Panc1 (cell line): ENCODE measurements around the gene CD207. TPM values are rescaled to one million over a fixed set of nuclear protein-coding genes. Genes with fewer than 3 reads are reported as not detected.
A peak's percentile ranks its signal among the peaks of the same experiment; 100 is the strongest.
"Not testable (repeated sequence)": the region's sequence is repeated elsewhere in the genome, so short reads cannot be mapped to it uniquely, and the experiment has no call there.

Source experiments
- ATAC-seq: fragments of 200-7000 bp; cut with Tn5 transposase; 2 replicates; pipeline ENCODE4 v1.9.1; 2020; ENCODE audit warnings: mild to moderate bottlenecking, moderate library complexity
- Bru-seq: library from RNA; stranded (reverse); fragments of 400-500 nt; gene quantifications from one replicate; lab custom pipeline; 2021; lab: Mats Ljungman, UMichigan
- BruChase-seq, 2 experiments: library from RNA; stranded (reverse); fragments of 400-500 nt; gene quantifications; one replicate each; lab custom pipeline; 2021; lab: Mats Ljungman, UMichigan
- BruUV-seq: library from RNA; stranded (reverse); fragments of 400-500 nt; replicated peaks from 2 replicates; lab custom pipeline; 2021; lab: Mats Ljungman, UMichigan
- CTCF ChIA-PET: fragments of 300-600 bp; sonication (Branson Sonifier 250); formaldehyde crosslinking; loops from one replicate; lab custom pipeline; 2022; ENCODE audit warnings: antibody characterized with exemption; lab: Charles Lee
- POLR2A ChIA-PET: fragments of 300-600 bp; sonication (Branson Sonifier 250); formaldehyde crosslinking; loops from one replicate; lab custom pipeline; 2022; ENCODE audit warnings: antibody characterized with exemption; lab: Charles Lee
- DNase-seq: peaks from one replicate; pipeline ENCODE4 v3.0.0-alpha.2; 2010; ENCODE audit warnings: low read depth, low spot score
- H3K27ac ChIP-seq: 2 replicates; pipeline ENCODE4 v1.5.1; 2011; ENCODE audit warnings: mild to moderate bottlenecking, low read length, inconsistent platforms
- H3K27me3 ChIP-seq: fragments of 200-500 bp; sonication (Bioruptor generic); 2 replicates; pipeline ENCODE4 v1.6.0; 2014; ENCODE audit warnings: low read length, inconsistent platforms; ENCODE audit not compliant: control insufficient read depth, insufficient read depth
- H3K36me3 ChIP-seq: fragments of 200-500 bp; sonication (Bioruptor generic); 2 replicates; pipeline ENCODE4 v1.5.1; 2014; ENCODE audit warnings: inconsistent platforms, mild to moderate bottlenecking, low read length, moderate library complexity; ENCODE audit not compliant: control insufficient read depth, insufficient read depth
- H3K4me1 ChIP-seq: 2 replicates; pipeline ENCODE4 v1.5.1; 2011; ENCODE audit warnings: inconsistent platforms, mild to moderate bottlenecking, low read length, moderate library complexity; ENCODE audit not compliant: control insufficient read depth, insufficient read depth
- H3K4me3 ChIP-seq, 2 experiments: 2 replicates each; pipeline ENCODE4 v1.5.1; 2011 to 2012; ENCODE audit warnings: low read depth in 2 of 2, low read length in 2 of 2, mild to moderate bottlenecking in 2 of 2, inconsistent platforms in 1 of 2, moderate library complexity in 1 of 2
- H3K9me3 ChIP-seq: fragments of 200-500 bp; sonication (Bioruptor generic); 2 replicates; pipeline ENCODE4 v1.5.1; 2014; ENCODE audit warnings: low read depth, mild to moderate bottlenecking, inconsistent platforms, low read length, moderate library complexity; ENCODE audit not compliant: control insufficient read depth, insufficient read depth
- POLR2AphosphoS5 ChIP-seq: IDR thresholded peaks from 2 replicates; pipeline ENCODE4 v1.6.1; 2012; ENCODE audit warnings: mild to moderate bottlenecking, low read depth, low read length, moderate library complexity
- SIN3A ChIP-seq: IDR thresholded peaks from 2 replicates; pipeline ENCODE4 v1.6.1; 2012; ENCODE audit warnings: low read depth, mild to moderate bottlenecking, low read length, moderate library complexity, borderline replicate concordance; ENCODE audit not compliant: insufficient read depth
- TCF7L2 ChIP-seq: IDR thresholded peaks from 2 replicates; pipeline ENCODE4 v1.6.1; 2011; ENCODE audit warnings: mild to moderate bottlenecking, low read depth, low read length, inconsistent platforms
- in situ Hi-C: cut with HindIII; loops from 2 replicates; pipeline ENCODE4 v1.10.0; 2016; ENCODE audit warnings: low sequenced_read_pairs, low pct_unique_long_range_greater_than_20kb
- intact Hi-C: fragments of 100-400 bp; cut with micrococcal nuclease; formaldehyde crosslinking; loops from one replicate; pipeline ENCODE4 v1.10.0; 2022; ENCODE audit not compliant: unreplicated experiment
- long read RNA-seq: library from polyadenylated mRNA; unstranded; transcript quantifications from one replicate; pipeline ENCODE4 v2.0.0, GENCODE V29; 2021; ENCODE audit not compliant: unreplicated experiment
- polyA plus RNA-seq: library from polyadenylated mRNA; unstranded; fragments of >200 nt; gene quantifications from one replicate; pipeline ENCODE4 v1.2.1, GENCODE V29; 2012; ENCODE audit warnings: missing spikeins; ENCODE audit not compliant: insufficient read length
- total RNA-seq: library from RNA; stranded (reverse); gene quantifications from one replicate; pipeline ENCODE4 v1.2.1, GENCODE V29; 2021; ENCODE audit not compliant: unreplicated experiment
- TF ChIP-seq, protein P1 (sequence below), 2 experiments: IDR thresholded peaks; 2 replicates each; pipeline ENCODE4 v1.6.1; 2011 to 2012; ENCODE audit warnings: low read depth in 2 of 2, control low read depth in 1 of 2, low read length in 1 of 2, mild to moderate bottlenecking in 1 of 2, moderate library complexity in 1 of 2; ENCODE audit not compliant: insufficient read depth in 1 of 2
- TF ChIP-seq, protein P2 (sequence below): fragments of 450-650 bp; IDR thresholded peaks from 2 replicates; pipeline ENCODE4 v1.5.1; 2017; ENCODE audit warnings: mild to moderate bottlenecking

CD207 gene
- total RNA-seq, result not detected
- polyA plus RNA-seq, result not detected
- Bru-seq, nascent RNA, result not detected
- not detected for BruChase-seq, experiment 1, labeled RNA remaining after a 2-hour chase
- BruChase-seq, experiment 2, labeled RNA remaining after a 6-hour chase, result percentile 17 among the genes with signal in this experiment
- long read RNA-seq, result 0 reads

DNA sequence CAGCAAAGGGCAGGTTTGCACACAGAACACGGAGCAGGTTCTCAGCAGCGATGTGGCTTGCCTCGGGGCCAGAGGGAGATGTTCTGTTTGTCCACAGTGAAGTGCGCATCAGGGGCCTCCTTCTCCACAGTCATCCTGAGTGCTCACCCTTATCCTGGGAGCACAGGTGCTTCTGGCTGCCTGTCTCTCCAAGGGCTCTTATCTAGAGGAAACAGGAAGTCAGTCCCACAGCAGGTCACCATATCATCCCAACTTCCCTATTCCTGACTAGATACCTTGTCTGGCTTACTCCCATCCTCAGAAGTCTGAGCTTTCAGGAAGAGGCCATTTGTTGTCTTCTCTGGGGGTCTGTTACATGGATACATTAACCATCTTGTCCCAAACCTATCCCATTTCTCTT lies at the start of gene CD207:
CD207 (minus strand) TSS at position 174 of the 400 bp plus-strand sequence; CDS start at position 134, 40 bp downstream.
- intact Hi-C loops, result no loop called here
- TF ChIP-seq, protein P1, sequence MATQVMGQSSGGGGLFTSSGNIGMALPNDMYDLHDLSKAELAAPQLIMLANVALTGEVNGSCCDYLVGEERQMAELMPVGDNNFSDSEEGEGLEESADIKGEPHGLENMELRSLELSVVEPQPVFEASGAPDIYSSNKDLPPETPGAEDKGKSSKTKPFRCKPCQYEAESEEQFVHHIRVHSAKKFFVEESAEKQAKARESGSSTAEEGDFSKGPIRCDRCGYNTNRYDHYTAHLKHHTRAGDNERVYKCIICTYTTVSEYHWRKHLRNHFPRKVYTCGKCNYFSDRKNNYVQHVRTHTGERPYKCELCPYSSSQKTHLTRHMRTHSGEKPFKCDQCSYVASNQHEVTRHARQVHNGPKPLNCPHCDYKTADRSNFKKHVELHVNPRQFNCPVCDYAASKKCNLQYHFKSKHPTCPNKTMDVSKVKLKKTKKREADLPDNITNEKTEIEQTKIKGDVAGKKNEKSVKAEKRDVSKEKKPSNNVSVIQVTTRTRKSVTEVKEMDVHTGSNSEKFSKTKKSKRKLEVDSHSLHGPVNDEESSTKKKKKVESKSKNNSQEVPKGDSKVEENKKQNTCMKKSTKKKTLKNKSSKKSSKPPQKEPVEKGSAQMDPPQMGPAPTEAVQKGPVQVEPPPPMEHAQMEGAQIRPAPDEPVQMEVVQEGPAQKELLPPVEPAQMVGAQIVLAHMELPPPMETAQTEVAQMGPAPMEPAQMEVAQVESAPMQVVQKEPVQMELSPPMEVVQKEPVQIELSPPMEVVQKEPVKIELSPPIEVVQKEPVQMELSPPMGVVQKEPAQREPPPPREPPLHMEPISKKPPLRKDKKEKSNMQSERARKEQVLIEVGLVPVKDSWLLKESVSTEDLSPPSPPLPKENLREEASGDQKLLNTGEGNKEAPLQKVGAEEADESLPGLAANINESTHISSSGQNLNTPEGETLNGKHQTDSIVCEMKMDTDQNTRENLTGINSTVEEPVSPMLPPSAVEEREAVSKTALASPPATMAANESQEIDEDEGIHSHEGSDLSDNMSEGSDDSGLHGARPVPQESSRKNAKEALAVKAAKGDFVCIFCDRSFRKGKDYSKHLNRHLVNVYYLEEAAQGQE (IDR thresholded peaks at IDR 0.05; ENCODE audit: insufficient read depth in 1 of 2, low read depth in 2 of 2, low read length in 1 of 2), result no peak
- TF ChIP-seq TCF7L2 (no peak), POLR2AphosphoS5 (no peak), SIN3A (no peak)
- TF ChIP-seq, protein P2, sequence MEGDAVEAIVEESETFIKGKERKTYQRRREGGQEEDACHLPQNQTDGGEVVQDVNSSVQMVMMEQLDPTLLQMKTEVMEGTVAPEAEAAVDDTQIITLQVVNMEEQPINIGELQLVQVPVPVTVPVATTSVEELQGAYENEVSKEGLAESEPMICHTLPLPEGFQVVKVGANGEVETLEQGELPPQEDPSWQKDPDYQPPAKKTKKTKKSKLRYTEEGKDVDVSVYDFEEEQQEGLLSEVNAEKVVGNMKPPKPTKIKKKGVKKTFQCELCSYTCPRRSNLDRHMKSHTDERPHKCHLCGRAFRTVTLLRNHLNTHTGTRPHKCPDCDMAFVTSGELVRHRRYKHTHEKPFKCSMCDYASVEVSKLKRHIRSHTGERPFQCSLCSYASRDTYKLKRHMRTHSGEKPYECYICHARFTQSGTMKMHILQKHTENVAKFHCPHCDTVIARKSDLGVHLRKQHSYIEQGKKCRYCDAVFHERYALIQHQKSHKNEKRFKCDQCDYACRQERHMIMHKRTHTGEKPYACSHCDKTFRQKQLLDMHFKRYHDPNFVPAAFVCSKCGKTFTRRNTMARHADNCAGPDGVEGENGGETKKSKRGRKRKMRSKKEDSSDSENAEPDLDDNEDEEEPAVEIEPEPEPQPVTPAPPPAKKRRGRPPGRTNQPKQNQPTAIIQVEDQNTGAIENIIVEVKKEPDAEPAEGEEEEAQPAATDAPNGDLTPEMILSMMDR, result no peak
- in situ Hi-C loops, result no loop called here

DNA sequence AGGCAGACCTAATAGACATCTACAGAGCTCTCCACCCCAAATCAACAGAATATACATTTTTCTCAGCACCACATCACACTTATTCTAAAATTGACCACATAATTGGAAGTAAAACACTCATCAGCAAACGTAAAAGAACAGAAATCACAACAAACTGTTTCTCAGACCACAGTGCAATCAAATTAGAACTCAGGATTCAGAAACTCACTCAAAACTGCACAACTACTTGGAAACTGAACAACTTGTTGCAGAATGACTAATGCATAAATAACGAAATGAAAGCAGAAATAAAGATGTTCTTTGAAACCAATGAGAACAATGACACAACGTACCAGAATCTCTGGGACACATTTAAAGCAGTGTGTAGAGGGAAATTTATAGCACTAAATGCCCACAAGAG lies 42.9 kb upstream of the CD207 start:
- H3K9me3 ChIP-seq, BruUV-seq, H3K4me3 ChIP-seq, H3K36me3 ChIP-seq, POLR2A ChIA-PET, in situ Hi-C loops, intact Hi-C loops, H3K4me1 ChIP-seq, ATAC-seq, CTCF ChIA-PET, DNase-seq, H3K27me3 ChIP-seq, H3K27ac ChIP-seq: not testable (repeated sequence)

More for the DNA sequence above, at the start of gene CD207:
- ATAC-seq (no peak), DNase-seq (no peak)
- Histone ChIP-seq H3K4me1 (no peaks in the 10 kb centered on the region), H3K9me3 (no peaks in the 10 kb centered on the region), H3K4me3 (no peak within 1 kb of the TSS), H3K27me3 (peaks cover 2% of the 10 kb centered on the region), H3K36me3 (no peaks in the 10 kb centered on the region), H3K27ac (no peak within 1 kb of the TSS)
- ChIA-PET CTCF (interaction anchor here (0.7 kb wide), 1 partner anchor 11 kb away, joined by 4 read pairs; no protein-coding TSS in a partner anchor), POLR2A (no interaction called here)
- no TSS peak for BruUV-seq

DNA sequence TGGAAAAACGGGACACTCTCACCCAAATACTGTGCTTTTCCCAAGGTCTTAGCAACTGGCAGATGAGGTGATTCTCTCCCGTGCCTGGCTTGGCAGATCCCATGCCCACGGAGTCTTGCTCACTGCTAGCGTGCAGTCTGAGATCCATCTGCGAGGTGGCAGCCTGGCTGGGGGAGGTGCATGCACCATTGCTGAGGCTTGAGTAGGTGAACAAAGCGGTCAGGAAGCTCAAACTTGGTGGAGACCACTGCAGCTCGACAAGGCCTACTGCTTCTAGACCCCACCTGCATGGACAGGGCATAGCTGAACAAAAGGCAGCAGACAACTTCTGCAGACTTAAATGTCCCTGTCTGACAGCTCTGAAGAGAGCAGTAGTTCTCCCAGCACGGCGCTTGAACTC lies 40.5 kb upstream of the CD207 start:
- H3K4me3 ChIP-seq, ATAC-seq, CTCF ChIA-PET, BruUV-seq, DNase-seq, H3K27me3 ChIP-seq, intact Hi-C loops, H3K9me3 ChIP-seq, POLR2A ChIA-PET, H3K27ac ChIP-seq, H3K36me3 ChIP-seq, H3K4me1 ChIP-seq, in situ Hi-C loops: not testable (repeated sequence)
